GM12801 (cell line): ENCODE data around the gene CCSER1.

ENCODE experiments used
- TF ChIP-seq, protein P1 (sequence below): IDR thresholded peaks from one replicate; pipeline ENCODE4 v1.5.1; 2011; ENCODE audit warnings: control low read depth; ENCODE audit not compliant: insufficient read length; ENCODE audit errors: extremely low read depth

Gene CCSER1

DNA sequence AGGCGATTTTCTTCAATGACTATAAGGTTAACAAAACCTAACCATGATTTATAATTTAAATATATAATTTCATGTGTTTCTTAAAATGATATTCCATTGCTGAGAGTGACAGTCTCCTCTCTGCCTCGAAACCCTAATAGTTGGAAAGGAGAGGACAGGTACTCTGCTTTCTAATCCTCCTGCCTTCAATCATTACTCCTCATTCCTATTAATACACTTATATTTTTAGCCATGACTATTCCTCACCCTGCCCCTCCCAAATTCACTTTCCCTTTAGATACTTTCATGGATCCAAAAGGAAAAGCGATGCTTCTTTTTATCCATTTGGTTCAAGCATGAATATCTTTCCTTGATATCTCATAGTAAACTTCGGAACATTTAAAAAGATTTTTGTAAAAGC lies 418.2 kb downstream of the CCSER1 start:
- TF ChIP-seq, protein P1, sequence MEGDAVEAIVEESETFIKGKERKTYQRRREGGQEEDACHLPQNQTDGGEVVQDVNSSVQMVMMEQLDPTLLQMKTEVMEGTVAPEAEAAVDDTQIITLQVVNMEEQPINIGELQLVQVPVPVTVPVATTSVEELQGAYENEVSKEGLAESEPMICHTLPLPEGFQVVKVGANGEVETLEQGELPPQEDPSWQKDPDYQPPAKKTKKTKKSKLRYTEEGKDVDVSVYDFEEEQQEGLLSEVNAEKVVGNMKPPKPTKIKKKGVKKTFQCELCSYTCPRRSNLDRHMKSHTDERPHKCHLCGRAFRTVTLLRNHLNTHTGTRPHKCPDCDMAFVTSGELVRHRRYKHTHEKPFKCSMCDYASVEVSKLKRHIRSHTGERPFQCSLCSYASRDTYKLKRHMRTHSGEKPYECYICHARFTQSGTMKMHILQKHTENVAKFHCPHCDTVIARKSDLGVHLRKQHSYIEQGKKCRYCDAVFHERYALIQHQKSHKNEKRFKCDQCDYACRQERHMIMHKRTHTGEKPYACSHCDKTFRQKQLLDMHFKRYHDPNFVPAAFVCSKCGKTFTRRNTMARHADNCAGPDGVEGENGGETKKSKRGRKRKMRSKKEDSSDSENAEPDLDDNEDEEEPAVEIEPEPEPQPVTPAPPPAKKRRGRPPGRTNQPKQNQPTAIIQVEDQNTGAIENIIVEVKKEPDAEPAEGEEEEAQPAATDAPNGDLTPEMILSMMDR = no peak

DNA sequence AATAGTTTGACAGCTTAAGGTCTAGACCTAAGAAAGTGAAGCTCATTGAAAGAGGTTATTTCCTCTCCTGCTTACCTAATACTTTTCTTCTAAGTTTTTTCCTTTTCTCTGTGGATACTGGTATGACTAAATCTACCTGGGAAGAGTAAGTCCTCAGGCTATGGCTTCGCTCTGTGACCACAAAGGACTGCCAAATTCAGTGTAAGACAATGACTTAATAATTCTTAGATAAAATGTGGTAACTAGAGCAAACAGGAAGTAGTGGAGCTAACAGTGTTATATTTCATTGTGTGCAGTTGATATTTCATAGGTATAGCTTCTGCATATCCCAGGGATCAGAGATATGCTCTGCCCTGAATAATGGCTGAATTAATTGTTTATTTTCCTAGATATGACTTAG lies 418.9 kb downstream of the CCSER1 start:
- TF ChIP-seq, protein P1 = no peak

DNA sequence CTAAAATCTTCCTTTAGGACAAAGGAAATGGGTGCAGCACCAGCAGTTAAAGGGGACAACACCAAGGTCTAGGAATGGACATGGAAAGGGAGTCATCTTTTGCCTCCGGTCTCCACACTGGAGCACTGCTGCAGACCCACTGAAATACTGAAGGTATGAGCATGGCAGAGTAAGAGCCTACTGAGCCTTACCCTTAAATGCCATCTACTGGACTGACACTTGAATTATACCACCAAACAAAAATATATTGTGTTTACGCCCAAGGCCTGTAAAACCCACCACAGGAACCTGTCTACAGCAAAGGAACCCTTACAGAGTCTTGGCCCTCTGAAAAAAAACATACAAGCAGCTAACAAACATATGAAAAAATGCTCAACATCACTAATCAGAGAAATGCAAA lies 443.4 kb downstream of the CCSER1 start:
- TF ChIP-seq, protein P1 = no peak

DNA sequence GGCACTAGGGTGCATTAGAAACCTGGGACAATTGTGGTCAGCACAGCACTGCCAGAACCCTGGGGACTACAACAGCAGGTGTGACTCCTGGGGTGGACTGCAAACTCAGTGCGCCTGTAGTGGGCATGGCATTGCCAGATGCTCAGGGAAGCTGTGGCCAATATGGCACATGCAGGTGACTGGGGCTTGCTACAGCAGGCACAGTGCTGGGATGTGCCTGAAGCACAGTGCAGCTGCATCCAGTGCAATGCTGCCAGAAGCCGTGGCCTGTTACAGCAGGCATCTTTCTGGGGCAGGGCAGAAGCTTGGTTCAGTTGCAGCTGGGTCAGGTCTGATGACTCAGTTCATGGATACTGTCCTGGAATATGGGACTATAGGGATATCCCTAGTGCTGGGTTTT lies 445.8 kb downstream of the CCSER1 start:
- TF ChIP-seq, protein P1 = no peak

DNA sequence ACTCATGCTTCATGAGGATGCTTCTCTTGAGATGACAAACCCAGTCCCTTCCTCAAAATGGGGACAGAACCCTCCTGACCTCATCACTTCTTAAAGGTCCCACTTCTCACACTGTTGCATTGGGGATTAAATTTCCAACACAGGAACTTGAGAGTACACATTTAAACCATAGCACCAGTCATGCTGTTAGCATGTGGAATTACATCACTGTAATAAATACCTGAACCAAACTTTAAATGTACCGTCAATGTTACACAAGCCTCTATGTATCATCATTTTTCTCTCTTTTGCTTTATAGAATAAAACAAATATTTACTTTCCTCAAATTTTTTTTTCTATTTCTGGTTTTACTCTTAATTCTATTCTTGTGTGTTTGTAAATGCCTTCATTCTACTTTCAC lies 448.2 kb downstream of the CCSER1 start:
- TF ChIP-seq, protein P1 = no peak

DNA sequence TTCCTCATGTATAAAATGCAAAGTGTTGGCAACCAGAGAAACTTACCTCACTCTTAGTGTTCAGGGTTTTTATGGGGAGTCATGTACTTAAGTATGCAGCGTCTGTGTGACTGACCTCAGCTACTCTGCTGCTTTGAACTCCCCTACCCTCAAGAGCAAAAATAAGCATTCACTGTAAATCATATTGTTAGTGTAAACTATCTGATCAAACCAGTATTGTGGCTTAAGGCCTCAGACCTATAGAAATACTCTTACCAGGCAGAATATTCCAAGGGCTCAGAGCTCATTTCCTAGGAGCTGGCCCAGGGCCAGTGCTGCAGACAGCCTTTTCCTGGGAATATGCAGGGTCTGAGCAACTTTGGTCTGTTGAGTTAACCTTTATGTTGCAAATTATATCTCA lies 453.1 kb downstream of the CCSER1 start:
- TF ChIP-seq, protein P1 = no peak

DNA sequence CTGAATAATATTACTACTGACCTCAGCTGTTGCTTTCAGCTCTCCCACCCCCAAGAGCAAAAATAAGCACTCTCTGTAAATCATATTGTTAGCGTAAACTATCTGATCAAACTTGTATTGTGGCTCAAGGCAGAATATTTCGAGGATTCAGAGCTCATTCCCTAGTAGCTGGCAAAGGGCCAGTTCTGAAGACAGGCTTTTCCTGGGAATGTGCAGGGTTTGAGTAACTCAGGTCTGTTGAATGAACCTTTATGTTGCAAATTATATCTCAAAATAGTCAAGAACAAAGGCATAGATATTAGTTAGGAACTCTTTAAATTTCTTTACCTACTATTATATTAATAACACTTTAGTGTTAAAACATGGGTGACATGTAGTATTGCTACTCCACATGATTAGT lies 454.9 kb downstream of the CCSER1 start:
- TF ChIP-seq, protein P1 = no peak

DNA sequence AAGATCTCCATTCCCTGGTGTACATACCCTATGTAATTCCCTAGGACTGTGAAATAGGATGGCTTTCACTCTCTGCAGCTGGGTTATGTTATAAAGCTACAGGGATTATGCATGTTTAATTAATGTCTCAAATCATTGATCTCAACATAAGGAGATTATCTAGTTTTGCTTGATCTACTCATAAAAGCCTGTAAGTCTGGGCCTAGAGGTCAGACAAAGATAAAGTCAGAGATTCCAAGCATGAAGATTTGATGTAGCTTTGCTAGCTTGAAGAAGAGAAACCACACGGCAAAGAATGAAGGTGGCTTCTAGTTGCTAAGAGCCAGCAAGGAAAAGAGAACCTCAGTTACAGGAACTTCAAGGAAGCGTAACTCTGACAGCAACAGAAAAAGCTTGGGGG lies 456.9 kb downstream of the CCSER1 start:
- TF ChIP-seq, protein P1 = no peak
